Measurements from ENCODE around the gene RSAD2.

DNA sequence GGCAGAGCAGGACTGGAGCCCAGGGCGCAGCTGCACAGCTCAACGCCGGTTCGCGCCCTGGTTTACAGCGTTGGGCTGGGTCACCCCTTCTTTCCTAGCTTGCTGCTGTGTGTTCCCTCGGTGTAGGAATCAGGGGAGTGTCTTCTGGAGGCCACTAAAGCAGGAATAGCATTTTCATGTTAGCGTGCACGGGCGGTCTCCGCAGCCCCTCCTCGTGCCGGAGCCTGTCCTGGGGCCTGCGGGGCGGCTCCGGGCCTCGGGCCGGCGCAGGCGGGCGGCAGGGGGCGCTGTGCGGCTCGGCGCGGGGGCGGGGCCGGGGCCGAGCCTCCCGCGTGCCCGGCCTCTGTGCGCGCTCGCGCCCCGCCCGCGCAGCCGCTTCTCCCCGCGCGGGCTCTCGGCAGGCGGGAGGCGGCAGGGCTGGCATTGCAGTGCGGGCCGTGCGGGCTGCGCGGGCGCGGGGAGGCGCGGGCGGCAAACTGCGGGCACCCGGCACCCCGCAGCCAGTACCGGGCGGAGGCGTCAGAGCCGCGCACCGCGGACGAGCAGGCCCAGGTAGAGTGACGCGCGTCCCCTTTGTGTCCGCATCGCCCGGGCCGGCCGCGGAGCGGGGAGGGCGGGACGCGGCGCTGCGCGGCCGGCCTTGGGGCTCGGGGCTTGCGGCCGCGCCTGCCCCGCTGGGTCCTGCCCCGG is 39.6 kb downstream of the RSAD2 start, which contains the start of gene RNF144A:
- TF ChIP-seq, protein P1, sequence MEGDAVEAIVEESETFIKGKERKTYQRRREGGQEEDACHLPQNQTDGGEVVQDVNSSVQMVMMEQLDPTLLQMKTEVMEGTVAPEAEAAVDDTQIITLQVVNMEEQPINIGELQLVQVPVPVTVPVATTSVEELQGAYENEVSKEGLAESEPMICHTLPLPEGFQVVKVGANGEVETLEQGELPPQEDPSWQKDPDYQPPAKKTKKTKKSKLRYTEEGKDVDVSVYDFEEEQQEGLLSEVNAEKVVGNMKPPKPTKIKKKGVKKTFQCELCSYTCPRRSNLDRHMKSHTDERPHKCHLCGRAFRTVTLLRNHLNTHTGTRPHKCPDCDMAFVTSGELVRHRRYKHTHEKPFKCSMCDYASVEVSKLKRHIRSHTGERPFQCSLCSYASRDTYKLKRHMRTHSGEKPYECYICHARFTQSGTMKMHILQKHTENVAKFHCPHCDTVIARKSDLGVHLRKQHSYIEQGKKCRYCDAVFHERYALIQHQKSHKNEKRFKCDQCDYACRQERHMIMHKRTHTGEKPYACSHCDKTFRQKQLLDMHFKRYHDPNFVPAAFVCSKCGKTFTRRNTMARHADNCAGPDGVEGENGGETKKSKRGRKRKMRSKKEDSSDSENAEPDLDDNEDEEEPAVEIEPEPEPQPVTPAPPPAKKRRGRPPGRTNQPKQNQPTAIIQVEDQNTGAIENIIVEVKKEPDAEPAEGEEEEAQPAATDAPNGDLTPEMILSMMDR (conservative IDR thresholded peaks at IDR 0.05; ENCODE audit: low read depth in 2 of 2), result peak; percentile 36 to 57
- TF ChIP-seq POLR2AphosphoS5 (IDR thresholded peaks at IDR 0.05; ENCODE audit: low read depth) (no peak; the same call in 1 of the 2 replicates), EZH2 (IDR thresholded peaks at IDR 0.05; ENCODE audit: low read depth, unreplicated experiment) (no peak), NANOG (IDR thresholded peaks at IDR 0.05; ENCODE audit: borderline replicate concordance) (no peak), EZH2phosphoT487 (IDR thresholded peaks at IDR 0.05; ENCODE audit: unreplicated experiment) (no peak), JUNB (IDR thresholded peaks at IDR 0.05; ENCODE audit: unreplicated experiment) (no peak)
- TF ChIP-seq, protein P2, sequence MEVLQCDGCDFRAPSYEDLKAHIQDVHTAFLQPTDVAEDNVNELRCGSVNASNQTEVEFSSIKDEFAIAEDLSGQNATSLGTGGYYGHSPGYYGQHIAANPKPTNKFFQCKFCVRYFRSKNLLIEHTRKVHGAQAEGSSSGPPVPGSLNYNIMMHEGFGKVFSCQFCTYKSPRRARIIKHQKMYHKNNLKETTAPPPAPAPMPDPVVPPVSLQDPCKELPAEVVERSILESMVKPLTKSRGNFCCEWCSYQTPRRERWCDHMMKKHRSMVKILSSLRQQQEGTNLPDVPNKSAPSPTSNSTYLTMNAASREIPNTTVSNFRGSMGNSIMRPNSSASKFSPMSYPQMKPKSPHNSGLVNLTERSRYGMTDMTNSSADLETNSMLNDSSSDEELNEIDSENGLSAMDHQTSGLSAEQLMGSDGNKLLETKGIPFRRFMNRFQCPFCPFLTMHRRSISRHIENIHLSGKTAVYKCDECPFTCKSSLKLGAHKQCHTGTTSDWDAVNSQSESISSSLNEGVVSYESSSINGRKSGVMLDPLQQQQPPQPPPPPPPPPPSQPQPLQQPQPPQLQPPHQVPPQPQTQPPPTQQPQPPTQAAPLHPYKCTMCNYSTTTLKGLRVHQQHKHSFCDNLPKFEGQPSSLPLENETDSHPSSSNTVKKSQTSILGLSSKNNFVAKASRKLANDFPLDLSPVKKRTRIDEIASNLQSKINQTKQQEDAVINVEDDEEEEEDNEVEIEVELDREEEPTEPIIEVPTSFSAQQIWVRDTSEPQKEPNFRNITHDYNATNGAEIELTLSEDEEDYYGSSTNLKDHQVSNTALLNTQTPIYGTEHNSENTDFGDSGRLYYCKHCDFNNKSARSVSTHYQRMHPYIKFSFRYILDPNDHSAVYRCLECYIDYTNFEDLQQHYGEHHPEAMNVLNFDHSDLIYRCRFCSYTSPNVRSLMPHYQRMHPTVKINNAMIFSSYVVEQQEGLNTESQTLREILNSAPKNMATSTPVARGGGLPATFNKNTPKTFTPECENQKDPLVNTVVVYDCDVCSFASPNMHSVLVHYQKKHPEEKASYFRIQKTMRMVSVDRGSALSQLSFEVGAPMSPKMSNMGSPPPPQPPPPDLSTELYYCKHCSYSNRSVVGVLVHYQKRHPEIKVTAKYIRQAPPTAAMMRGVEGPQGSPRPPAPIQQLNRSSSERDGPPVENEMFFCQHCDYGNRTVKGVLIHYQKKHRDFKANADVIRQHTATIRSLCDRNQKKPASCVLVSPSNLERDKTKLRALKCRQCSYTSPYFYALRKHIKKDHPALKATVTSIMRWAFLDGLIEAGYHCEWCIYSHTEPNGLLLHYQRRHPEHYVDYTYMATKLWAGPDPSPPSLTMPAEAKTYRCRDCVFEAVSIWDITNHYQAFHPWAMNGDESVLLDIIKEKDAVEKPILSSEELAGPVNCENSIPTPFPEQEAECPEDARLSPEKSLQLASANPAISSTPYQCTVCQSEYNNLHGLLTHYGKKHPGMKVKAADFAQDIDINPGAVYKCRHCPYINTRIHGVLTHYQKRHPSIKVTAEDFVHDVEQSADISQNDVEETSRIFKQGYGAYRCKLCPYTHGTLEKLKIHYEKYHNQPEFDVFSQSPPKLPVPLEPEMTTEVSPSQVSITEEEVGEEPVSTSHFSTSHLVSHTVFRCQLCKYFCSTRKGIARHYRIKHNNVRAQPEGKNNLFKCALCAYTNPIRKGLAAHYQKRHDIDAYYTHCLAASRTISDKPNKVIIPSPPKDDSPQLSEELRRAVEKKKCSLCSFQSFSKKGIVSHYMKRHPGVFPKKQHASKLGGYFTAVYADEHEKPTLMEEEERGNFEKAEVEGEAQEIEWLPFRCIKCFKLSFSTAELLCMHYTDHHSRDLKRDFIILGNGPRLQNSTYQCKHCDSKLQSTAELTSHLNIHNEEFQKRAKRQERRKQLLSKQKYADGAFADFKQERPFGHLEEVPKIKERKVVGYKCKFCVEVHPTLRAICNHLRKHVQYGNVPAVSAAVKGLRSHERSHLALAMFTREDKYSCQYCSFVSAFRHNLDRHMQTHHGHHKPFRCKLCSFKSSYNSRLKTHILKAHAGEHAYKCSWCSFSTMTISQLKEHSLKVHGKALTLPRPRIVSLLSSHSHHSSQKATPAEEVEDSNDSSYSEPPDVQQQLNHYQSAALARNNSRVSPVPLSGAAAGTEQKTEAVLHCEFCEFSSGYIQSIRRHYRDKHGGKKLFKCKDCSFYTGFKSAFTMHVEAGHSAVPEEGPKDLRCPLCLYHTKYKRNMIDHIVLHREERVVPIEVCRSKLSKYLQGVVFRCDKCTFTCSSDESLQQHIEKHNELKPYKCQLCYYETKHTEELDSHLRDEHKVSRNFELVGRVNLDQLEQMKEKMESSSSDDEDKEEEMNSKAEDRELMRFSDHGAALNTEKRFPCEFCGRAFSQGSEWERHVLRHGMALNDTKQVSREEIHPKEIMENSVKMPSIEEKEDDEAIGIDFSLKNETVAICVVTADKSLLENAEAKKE (CRISPR knock-in tag; IDR thresholded peaks at IDR 0.05), result no peak
- TF ChIP-seq, protein P3, sequence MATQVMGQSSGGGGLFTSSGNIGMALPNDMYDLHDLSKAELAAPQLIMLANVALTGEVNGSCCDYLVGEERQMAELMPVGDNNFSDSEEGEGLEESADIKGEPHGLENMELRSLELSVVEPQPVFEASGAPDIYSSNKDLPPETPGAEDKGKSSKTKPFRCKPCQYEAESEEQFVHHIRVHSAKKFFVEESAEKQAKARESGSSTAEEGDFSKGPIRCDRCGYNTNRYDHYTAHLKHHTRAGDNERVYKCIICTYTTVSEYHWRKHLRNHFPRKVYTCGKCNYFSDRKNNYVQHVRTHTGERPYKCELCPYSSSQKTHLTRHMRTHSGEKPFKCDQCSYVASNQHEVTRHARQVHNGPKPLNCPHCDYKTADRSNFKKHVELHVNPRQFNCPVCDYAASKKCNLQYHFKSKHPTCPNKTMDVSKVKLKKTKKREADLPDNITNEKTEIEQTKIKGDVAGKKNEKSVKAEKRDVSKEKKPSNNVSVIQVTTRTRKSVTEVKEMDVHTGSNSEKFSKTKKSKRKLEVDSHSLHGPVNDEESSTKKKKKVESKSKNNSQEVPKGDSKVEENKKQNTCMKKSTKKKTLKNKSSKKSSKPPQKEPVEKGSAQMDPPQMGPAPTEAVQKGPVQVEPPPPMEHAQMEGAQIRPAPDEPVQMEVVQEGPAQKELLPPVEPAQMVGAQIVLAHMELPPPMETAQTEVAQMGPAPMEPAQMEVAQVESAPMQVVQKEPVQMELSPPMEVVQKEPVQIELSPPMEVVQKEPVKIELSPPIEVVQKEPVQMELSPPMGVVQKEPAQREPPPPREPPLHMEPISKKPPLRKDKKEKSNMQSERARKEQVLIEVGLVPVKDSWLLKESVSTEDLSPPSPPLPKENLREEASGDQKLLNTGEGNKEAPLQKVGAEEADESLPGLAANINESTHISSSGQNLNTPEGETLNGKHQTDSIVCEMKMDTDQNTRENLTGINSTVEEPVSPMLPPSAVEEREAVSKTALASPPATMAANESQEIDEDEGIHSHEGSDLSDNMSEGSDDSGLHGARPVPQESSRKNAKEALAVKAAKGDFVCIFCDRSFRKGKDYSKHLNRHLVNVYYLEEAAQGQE (IDR thresholded peaks at IDR 0.05; ENCODE audit: unreplicated experiment), result no peak
